Progenitor cell of endocrine pancreas (in vitro differentiated cells): ENCODE data around the gene CLDN1. TPM values are rescaled to one million over a fixed set of nuclear protein-coding genes. Genes with fewer than 3 reads are reported as not detected.

ENCODE experiments used
- DNase-seq: peaks from one replicate; pipeline ENCODE4 v3.0.0; 2021; ENCODE audit warnings: low spot score; ENCODE audit not compliant: unreplicated experiment
- H3K27ac Mint-ChIP-seq: 2 replicates; pipeline ENCODE4 v1.8.0; 2021; ENCODE audit warnings: mild to moderate bottlenecking, moderate library complexity, mixed read lengths
- H3K27me3 Mint-ChIP-seq: 2 replicates; pipeline ENCODE4 v1.8.0; 2021; ENCODE audit warnings: mixed read lengths
- H3K36me3 Mint-ChIP-seq: 2 replicates; pipeline ENCODE4 v1.8.0; 2022; ENCODE audit warnings: mixed read lengths; ENCODE audit not compliant: insufficient read depth
- H3K4me1 Mint-ChIP-seq: 2 replicates; pipeline ENCODE4 v1.8.0; 2021; ENCODE audit warnings: low read depth, mixed read lengths
- H3K4me3 Mint-ChIP-seq: 2 replicates; pipeline ENCODE4 v1.8.0; 2021; ENCODE audit warnings: low read depth, mild to moderate bottlenecking, moderate library complexity, mixed read lengths
- H3K9me3 Mint-ChIP-seq: 2 replicates; pipeline ENCODE4 v1.8.0; 2021; ENCODE audit warnings: low read depth, mixed read lengths
- CTCF ChIP-seq: fragments of 200-600 bp; sonication (generic); IDR thresholded peaks from one replicate; pipeline ENCODE4 v1.5.0; 2021; ENCODE audit warnings: antibody characterized with exemption, mild to moderate bottlenecking; ENCODE audit not compliant: unreplicated experiment
- total RNA-seq: library from RNA; stranded (reverse); gene quantifications from 2 replicates; pipeline ENCODE4 v1.2.1, GENCODE V29; 2021

The CLDN1 gene
- total RNA-seq, 1 donor from 2014 or later: 38.0 TPM

GRCh38 chr3:190265126-190265525 lies 57.1 kb downstream of the CLDN1 start:
- no peak for DNase-seq
- Mint-ChIP-seq H3K4me1 (no peaks in the 10 kb centered on the region), H3K4me3 (no peak overlapping the region), H3K36me3 (no peaks in the 10 kb centered on the region), H3K27me3 (no peaks in the 10 kb centered on the region), H3K27ac (no peak overlapping the region), H3K9me3 (no peaks in the 10 kb centered on the region)
- TF ChIP-seq CTCF: no peak

GRCh38 chr3:190261740-190262139 lies 60.5 kb downstream of the CLDN1 start:
- H3K27ac Mint-ChIP-seq: no peak overlapping the region
- H3K4me3 Mint-ChIP-seq: no peak overlapping the region
- H3K9me3 Mint-ChIP-seq: no peaks in the 10 kb centered on the region
- no peak for TF ChIP-seq CTCF
- peaks cover 4% of the 10 kb centered on the region for H3K4me1 Mint-ChIP-seq
- H3K27me3 Mint-ChIP-seq: no peaks in the 10 kb centered on the region
- no peak for DNase-seq
- no peaks in the 10 kb centered on the region for H3K36me3 Mint-ChIP-seq

- Mint-ChIP-seq H3K4me3 (no peak overlapping the region), H3K27me3 (no peaks in the 10 kb centered on the region), H3K27ac (no peak overlapping the region), H3K9me3 (no peaks in the 10 kb centered on the region), H3K36me3 (no peaks in the 10 kb centered on the region), H3K4me1 (peaks cover 4% of the 10 kb centered on the region)
- no peak for DNase-seq
- no peak for TF ChIP-seq CTCF
Measured at GRCh38 chr3:190261015-190261414, 61.2 kb downstream of the CLDN1 start.

GRCh38 chr3:190260301-190260700 lies 61.9 kb downstream of the CLDN1 start:
- no peak for TF ChIP-seq CTCF
- no peaks in the 10 kb centered on the region for H3K36me3 Mint-ChIP-seq
- DNase-seq: no peak
- H3K4me1 Mint-ChIP-seq: peaks cover 4% of the 10 kb centered on the region
- H3K9me3 Mint-ChIP-seq: no peaks in the 10 kb centered on the region
- H3K27ac Mint-ChIP-seq: no peak overlapping the region
- H3K4me3 Mint-ChIP-seq: no peak overlapping the region
- no peaks in the 10 kb centered on the region for H3K27me3 Mint-ChIP-seq

- no peak for TF ChIP-seq CTCF
- peaks cover 4% of the 10 kb centered on the region for H3K4me1 Mint-ChIP-seq
- H3K27ac Mint-ChIP-seq: peak overlapping the region; percentile 50
- H3K27me3 Mint-ChIP-seq: no peaks in the 10 kb centered on the region
- no peaks in the 10 kb centered on the region for H3K9me3 Mint-ChIP-seq
- H3K36me3 Mint-ChIP-seq: no peaks in the 10 kb centered on the region
- DNase-seq: no peak
- no peak overlapping the region for H3K4me3 Mint-ChIP-seq
Measured at GRCh38 chr3:190258634-190259033, 63.6 kb downstream of the CLDN1 start.

Other genes with a start within 250 kb of the CLDN1 start
- gene P3H2, start 201.5 kb downstream of the CLDN1 start, total RNA-seq: 5.2 and 5.3 TPM in 2 replicates
- gene CLDN16, start 65.7 kb upstream of the CLDN1 start, total RNA-seq: 0.31 TPM in 2 replicates
- gene TMEM207, start 127.5 kb upstream of the CLDN1 start, total RNA-seq: 0.27 TPM in 1 of 2 replicates, not detected in the other
- 20.0 and 21.0 TPM in 2 replicates for gene IL1RAP, start 191.6 kb upstream of the CLDN1 start, total RNA-seq